ENCODE measurements around the gene LARGE1.

DNA sequence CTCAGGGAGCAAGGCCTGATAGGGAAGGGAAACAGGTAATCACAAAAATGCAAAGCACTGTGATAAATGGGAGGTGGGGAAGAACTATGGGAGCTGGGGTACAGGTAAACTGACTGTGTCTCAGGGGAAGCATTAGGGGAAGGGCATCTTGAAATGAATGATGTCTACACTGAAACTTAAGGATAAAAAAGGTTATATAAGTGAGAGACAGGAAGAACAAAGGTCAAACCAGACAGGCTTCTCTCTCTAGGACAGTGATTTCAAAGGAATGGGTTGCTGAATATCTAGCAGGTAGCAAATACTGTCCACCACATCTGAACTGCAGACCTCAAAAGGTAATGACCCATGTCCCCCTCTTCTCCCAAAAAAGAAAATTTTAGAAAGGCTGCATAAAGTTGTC, 529.0 kb downstream of the LARGE1 start:
- TF ChIP-seq POLR2A (IDR thresholded peaks at IDR 0.05; ENCODE audit: low read depth, low read length) (no peak), TAF1 (IDR thresholded peaks at IDR 0.05; ENCODE audit: low read depth, low read length) (no peak), POLR2AphosphoS5 (IDR thresholded peaks at IDR 0.05; ENCODE audit: low read depth, low read length) (no peak), SPI1 (IDR thresholded peaks at IDR 0.05; ENCODE audit: low read depth, low read length) (no peak), POU2F2 (IDR thresholded peaks at IDR 0.05; ENCODE audit: low read depth, low read length) (no peak)
